ENCODE results near the gene KRT27. TPM values are rescaled to one million over a fixed set of nuclear protein-coding genes. Genes with fewer than 3 reads are reported as not detected.

The KRT27 gene
- total RNA-seq, 1 donor from 2014 or later, result not detected

- no peak for DNase-seq (ENCODE audit: low spot score)
- no peak overlapping the region for H3K27ac Mint-ChIP-seq (ENCODE audit: unreplicated experiment)
- no peak overlapping the region for H3K4me3 Mint-ChIP-seq (ENCODE audit: unreplicated experiment)
- H3K4me1 Mint-ChIP-seq (ENCODE audit: low read depth), result peaks cover 33% of the 10 kb centered on the region
- H3K9me3 Mint-ChIP-seq (ENCODE audit: low read depth), result no peaks in the 10 kb centered on the region
- TF ChIP-seq, protein P1, sequence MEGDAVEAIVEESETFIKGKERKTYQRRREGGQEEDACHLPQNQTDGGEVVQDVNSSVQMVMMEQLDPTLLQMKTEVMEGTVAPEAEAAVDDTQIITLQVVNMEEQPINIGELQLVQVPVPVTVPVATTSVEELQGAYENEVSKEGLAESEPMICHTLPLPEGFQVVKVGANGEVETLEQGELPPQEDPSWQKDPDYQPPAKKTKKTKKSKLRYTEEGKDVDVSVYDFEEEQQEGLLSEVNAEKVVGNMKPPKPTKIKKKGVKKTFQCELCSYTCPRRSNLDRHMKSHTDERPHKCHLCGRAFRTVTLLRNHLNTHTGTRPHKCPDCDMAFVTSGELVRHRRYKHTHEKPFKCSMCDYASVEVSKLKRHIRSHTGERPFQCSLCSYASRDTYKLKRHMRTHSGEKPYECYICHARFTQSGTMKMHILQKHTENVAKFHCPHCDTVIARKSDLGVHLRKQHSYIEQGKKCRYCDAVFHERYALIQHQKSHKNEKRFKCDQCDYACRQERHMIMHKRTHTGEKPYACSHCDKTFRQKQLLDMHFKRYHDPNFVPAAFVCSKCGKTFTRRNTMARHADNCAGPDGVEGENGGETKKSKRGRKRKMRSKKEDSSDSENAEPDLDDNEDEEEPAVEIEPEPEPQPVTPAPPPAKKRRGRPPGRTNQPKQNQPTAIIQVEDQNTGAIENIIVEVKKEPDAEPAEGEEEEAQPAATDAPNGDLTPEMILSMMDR (IDR thresholded peaks at IDR 0.05), result no peak
- no peaks in the 10 kb centered on the region for H3K36me3 Mint-ChIP-seq (ENCODE audit: low read depth)
- H3K27me3 Mint-ChIP-seq (ENCODE audit: low read depth), result no peaks in the 10 kb centered on the region
Measured at GRCh38 chr17:40824015-40824832, 41.9 kb upstream of the KRT27 start.

DNA sequence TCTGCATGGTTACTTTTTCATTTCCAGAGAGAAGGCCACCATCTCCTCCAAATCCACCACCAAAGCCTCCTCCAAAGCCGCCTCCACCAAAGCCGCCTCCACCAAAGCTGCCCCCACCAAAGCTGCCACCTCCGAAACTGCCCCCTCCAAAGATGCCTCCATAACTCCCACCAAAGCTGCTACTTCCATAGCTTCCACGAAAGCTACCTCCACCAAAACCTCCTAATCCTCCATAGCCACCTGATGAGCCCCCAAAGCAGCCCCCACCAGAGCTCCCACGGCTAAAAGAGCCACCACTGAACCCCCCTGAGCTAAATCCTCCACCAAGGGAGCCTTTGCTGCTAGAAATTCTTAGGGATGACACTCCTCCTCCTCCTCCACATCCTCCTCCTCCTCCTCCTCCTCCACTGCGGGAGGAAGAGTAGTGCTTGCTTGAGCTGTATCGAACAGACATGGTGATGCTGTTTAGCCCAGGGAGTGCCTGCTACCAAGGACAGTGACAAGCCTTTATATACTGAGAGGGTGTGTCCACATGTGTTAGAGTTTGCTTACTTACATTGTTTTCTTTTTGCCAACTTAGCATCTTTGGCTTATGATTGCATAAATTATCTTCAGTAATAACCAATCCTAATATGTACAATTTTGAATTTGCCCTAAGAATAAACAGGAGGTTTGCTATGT, 39.9 kb upstream of the KRT27 start, which contains the start of gene KRT10:
TSS of gene KRT10 (minus strand) at position 483 of the 681 bp plus-strand sequence. CDS start at position 454, 29 bp downstream.
- Mint-ChIP-seq H3K27ac (ENCODE audit: unreplicated experiment) (no peak within 1 kb of the TSS), H3K36me3 (ENCODE audit: low read depth) (peaks cover 3% of the 10 kb centered on the region), H3K4me1 (ENCODE audit: low read depth) (peaks cover 26% of the 10 kb centered on the region), H3K4me3 (ENCODE audit: unreplicated experiment) (no peak within 1 kb of the TSS), H3K27me3 (ENCODE audit: low read depth) (no peaks in the 10 kb centered on the region), H3K9me3 (ENCODE audit: low read depth) (no peaks in the 10 kb centered on the region)
- TF ChIP-seq, protein P1 (IDR thresholded peaks at IDR 0.05), result no peak
- DNase-seq (ENCODE audit: low spot score), result no peak

DNA sequence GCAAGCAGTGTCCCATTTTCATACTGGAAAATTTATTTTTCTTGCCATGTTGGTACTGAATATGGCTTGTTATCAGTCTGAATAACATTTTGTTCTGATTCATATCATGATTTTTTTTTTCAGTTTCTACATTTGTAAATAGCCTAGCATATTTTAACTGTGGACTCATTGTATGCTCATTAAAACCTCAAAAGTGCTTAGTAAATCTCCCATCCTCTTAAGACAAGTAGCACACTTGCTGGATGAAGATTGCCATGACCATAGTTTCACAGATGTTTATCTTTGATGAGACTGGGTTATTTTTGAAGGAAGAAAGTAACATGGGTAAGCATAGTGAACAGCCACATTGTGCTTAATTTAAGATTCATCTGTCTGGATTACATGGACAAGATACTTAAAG, 39.2 kb upstream of the KRT27 start:
- peaks cover 31% of the 10 kb centered on the region for H3K4me1 Mint-ChIP-seq (ENCODE audit: low read depth)
- peaks cover 8% of the 10 kb centered on the region for H3K36me3 Mint-ChIP-seq (ENCODE audit: low read depth)
- H3K9me3 Mint-ChIP-seq (ENCODE audit: low read depth), result no peaks in the 10 kb centered on the region
- TF ChIP-seq, protein P1 (IDR thresholded peaks at IDR 0.05), result no peak
- no peaks in the 10 kb centered on the region for H3K27me3 Mint-ChIP-seq (ENCODE audit: low read depth)
- no peak overlapping the region for H3K27ac Mint-ChIP-seq (ENCODE audit: unreplicated experiment)
- no peak for DNase-seq (ENCODE audit: low spot score)
- no peak overlapping the region for H3K4me3 Mint-ChIP-seq (ENCODE audit: unreplicated experiment)

GRCh38 chr17:40820228-40820838, 38.0 kb upstream of the KRT27 start:
- DNase-seq (ENCODE audit: low spot score), result no peak
- Mint-ChIP-seq H3K27me3 (ENCODE audit: low read depth) (no peaks in the 10 kb centered on the region), H3K4me3 (ENCODE audit: unreplicated experiment) (no peak overlapping the region), H3K9me3 (ENCODE audit: low read depth) (no peaks in the 10 kb centered on the region), H3K27ac (ENCODE audit: unreplicated experiment) (no peak overlapping the region), H3K36me3 (ENCODE audit: low read depth) (peaks cover 8% of the 10 kb centered on the region), H3K4me1 (ENCODE audit: low read depth) (peaks cover 31% of the 10 kb centered on the region)
- TF ChIP-seq, protein P1 (IDR thresholded peaks at IDR 0.05), result no peak

- no peak overlapping the region for H3K27ac Mint-ChIP-seq (ENCODE audit: unreplicated experiment)
- no peaks in the 10 kb centered on the region for H3K27me3 Mint-ChIP-seq (ENCODE audit: low read depth)
- H3K4me1 Mint-ChIP-seq (ENCODE audit: low read depth), result peaks cover 31% of the 10 kb centered on the region
- H3K36me3 Mint-ChIP-seq (ENCODE audit: low read depth), result peaks cover 8% of the 10 kb centered on the region
- no peak for DNase-seq (ENCODE audit: low spot score)
- TF ChIP-seq, protein P1 (IDR thresholded peaks at IDR 0.05), result no peak
- H3K4me3 Mint-ChIP-seq (ENCODE audit: unreplicated experiment), result peak overlapping the region; percentile 75
- H3K9me3 Mint-ChIP-seq (ENCODE audit: low read depth), result no peaks in the 10 kb centered on the region
Measured at GRCh38 chr17:40819528-40820125, 37.3 kb upstream of the KRT27 start.

All from chondrocyte (in vitro differentiated cells).